ENCODE results near the gene C1orf105. TPM values are rescaled to one million over a fixed set of nuclear protein-coding genes. Genes with fewer than 3 reads are reported as not detected.

The C1orf105 gene
- total RNA-seq, 4 donors from 2014 or later: not detected

GRCh38 chr1:172514108-172514507 lies 93.6 kb downstream of the C1orf105 start:
- Histone ChIP-seq H3K27me3 (no peaks in the 10 kb centered on the region), H3K4me1 (no peaks in the 10 kb centered on the region), H3K27ac (no peak overlapping the region), H3K36me3 (no peaks in the 10 kb centered on the region), H3K4me3 (no peak overlapping the region), H3K9me3 (no peaks in the 10 kb centered on the region)
- intact Hi-C loops (cut with DNase I; ENCODE audit: low total_unique reads) (no loop called here), in situ Hi-C loops (cut with MboI; ENCODE audit: low pct_ligation_motif_present in 1 of 4, low pct_unique_long_range_greater_than_20kb in 1 of 4, low sequenced_read_pairs in 3 of 4) (no loop called here)
- 80 to 89% methylated on average over 3 of the region's 3 CpGs for WGBS, 2 donors (ENCODE audit: low coverage in 1 of 2)
- no peak for DNase-seq
- TF ChIP-seq CTCF (IDR thresholded peaks at IDR 0.05) (no peak), POLR2A (IDR thresholded peaks at IDR 0.05) (no peak), POLR2AphosphoS5 (IDR thresholded peaks at IDR 0.05) (no peak), EP300 (IDR thresholded peaks at IDR 0.05; ENCODE audit: low read depth) (no peak)

- Histone ChIP-seq H3K9me3 (no peaks in the 10 kb centered on the region), H3K27me3 (no peaks in the 10 kb centered on the region), H3K4me3 (no peak overlapping the region), H3K4me1 (no peaks in the 10 kb centered on the region), H3K36me3 (no peaks in the 10 kb centered on the region), H3K27ac (no peak overlapping the region)
- in situ Hi-C loops (cut with MboI; ENCODE audit: low pct_ligation_motif_present in 1 of 4, low pct_unique_long_range_greater_than_20kb in 1 of 4, low sequenced_read_pairs in 3 of 4) (no loop called here), intact Hi-C loops (cut with DNase I; ENCODE audit: low total_unique reads) (no loop called here)
- TF ChIP-seq POLR2AphosphoS5 (IDR thresholded peaks at IDR 0.05) (no peak), EP300 (IDR thresholded peaks at IDR 0.05; ENCODE audit: low read depth) (no peak), POLR2A (IDR thresholded peaks at IDR 0.05) (no peak), CTCF (IDR thresholded peaks at IDR 0.05) (no peak)
- no peak for DNase-seq
Measured at GRCh38 chr1:172515436-172515835, 95.0 kb downstream of the C1orf105 start.

GRCh38 chr1:172515927-172516326 lies 95.4 kb downstream of the C1orf105 start:
- WGBS, 2 donors (ENCODE audit: low coverage in 1 of 2): 75 to 100% methylated on average over 1 of the region's 1 CpG
- Histone ChIP-seq H3K4me1 (no peaks in the 10 kb centered on the region), H3K27me3 (no peaks in the 10 kb centered on the region), H3K4me3 (no peak overlapping the region), H3K27ac (no peak overlapping the region), H3K36me3 (no peaks in the 10 kb centered on the region), H3K9me3 (no peaks in the 10 kb centered on the region)
- TF ChIP-seq POLR2AphosphoS5 (IDR thresholded peaks at IDR 0.05) (no peak), POLR2A (IDR thresholded peaks at IDR 0.05) (no peak), EP300 (IDR thresholded peaks at IDR 0.05; ENCODE audit: low read depth) (no peak), CTCF (IDR thresholded peaks at IDR 0.05) (no peak)
- in situ Hi-C loops (cut with MboI; ENCODE audit: low pct_ligation_motif_present in 1 of 4, low pct_unique_long_range_greater_than_20kb in 1 of 4, low sequenced_read_pairs in 3 of 4): no loop called here
- intact Hi-C loops (cut with DNase I; ENCODE audit: low total_unique reads): no loop called here
- no peak for DNase-seq

GRCh38 chr1:172517081-172517480 lies 96.6 kb downstream of the C1orf105 start:
- H3K4me1 ChIP-seq: no peaks in the 10 kb centered on the region
- no peak overlapping the region for H3K27ac ChIP-seq
- no peaks in the 10 kb centered on the region for H3K9me3 ChIP-seq
- no peaks in the 10 kb centered on the region for H3K36me3 ChIP-seq
- 78 to 100% methylated on average over 1 of the region's 1 CpG for WGBS, 2 donors (ENCODE audit: low coverage in 1 of 2)
- no peak overlapping the region for H3K4me3 ChIP-seq
- intact Hi-C loops (cut with DNase I; ENCODE audit: low total_unique reads): no loop called here
- no peaks in the 10 kb centered on the region for H3K27me3 ChIP-seq
- in situ Hi-C loops (cut with MboI; ENCODE audit: low pct_ligation_motif_present in 1 of 4, low pct_unique_long_range_greater_than_20kb in 1 of 4, low sequenced_read_pairs in 3 of 4): no loop called here
- DNase-seq: no peak
- TF ChIP-seq POLR2A (IDR thresholded peaks at IDR 0.05): no peak

- DNase-seq: no peak
Measured at GRCh38 chr1:172517545-172517944, 97.1 kb downstream of the C1orf105 start.

More at GRCh38 chr1:172517545-172517944, 97.1 kb downstream of the C1orf105 start:
- Histone ChIP-seq H3K36me3 (no peaks in the 10 kb centered on the region), H3K4me1 (no peaks in the 10 kb centered on the region), H3K27ac (no peak overlapping the region), H3K9me3 (no peaks in the 10 kb centered on the region), H3K4me3 (no peak overlapping the region), H3K27me3 (no peaks in the 10 kb centered on the region)
- in situ Hi-C loops (cut with MboI; ENCODE audit: low pct_ligation_motif_present in 1 of 4, low pct_unique_long_range_greater_than_20kb in 1 of 4, low sequenced_read_pairs in 3 of 4): no loop called here
- 90 to 93% methylated on average over 4 of the region's 4 CpGs for WGBS, 2 donors (ENCODE audit: low coverage in 1 of 2)
- intact Hi-C loops (cut with DNase I; ENCODE audit: low total_unique reads): no loop called here
- TF ChIP-seq POLR2A (IDR thresholded peaks at IDR 0.05): no peak
- no peak for TF ChIP-seq EP300 (IDR thresholded peaks at IDR 0.05; ENCODE audit: low read depth)
- TF ChIP-seq POLR2AphosphoS5 (IDR thresholded peaks at IDR 0.05): no peak
- no peak for TF ChIP-seq CTCF (IDR thresholded peaks at IDR 0.05)

All from transverse colon (tissue), 4 donors.